Measurements from ENCODE around the gene PLEKHG4B.
"Not testable (repeated sequence)": the region's sequence is repeated elsewhere in the genome, so short reads cannot be mapped to it uniquely, and the experiment has no call there.

Gene PLEKHG4B

DNA sequence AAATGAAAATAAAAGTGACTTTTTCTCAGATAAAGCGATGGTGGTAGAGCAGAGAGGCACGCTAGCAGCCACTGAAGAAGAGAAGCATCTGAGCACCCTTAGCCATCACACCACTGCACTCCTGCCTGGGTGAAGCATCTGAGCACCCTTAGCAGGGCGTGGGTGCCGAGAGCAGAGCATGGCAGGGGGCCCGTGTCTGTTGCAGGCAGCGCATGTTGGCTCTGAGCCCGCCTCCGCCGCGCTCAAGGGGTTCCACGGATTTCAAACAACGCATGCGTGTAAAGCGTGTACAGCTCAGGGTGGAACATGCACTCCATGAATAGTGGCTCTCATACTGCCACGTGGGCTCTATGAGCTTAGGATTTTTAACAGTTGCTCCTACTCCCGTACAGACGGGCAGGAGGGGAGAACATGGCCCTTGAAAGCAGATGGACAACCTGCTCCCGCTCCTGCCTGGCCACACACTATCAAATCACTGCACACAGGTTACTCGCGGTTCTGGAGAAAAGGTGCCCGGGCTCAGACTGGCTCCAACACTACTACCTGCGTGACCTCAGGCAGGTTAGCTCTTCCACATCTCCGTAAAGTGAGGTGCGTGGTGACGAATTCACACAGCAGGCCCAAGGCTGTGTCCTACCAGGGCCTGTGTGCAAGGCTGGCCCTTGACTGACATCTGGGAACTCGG is 111.4 kb downstream of the PLEKHG4B start:
- no peak for DNase-seq (ENCODE audit: low spot score)

DNA sequence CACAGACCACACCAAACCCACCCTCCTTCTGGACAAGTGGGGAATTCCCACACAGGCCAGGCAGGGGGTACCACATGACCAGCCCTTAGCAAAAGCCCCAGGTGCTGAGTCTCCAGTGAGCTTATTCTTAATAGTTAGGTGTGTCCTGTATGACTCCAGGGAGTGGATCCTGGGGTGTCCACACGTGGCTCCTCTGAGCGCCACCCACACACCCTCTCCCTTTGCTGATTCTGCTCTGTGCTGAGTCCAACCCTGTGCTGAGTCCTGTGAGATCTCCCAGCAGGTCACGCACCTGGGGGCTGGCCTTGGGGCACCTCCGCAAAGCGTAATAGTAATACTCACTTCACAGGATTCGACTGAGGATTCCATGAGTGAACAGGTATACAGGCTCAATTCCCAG is 112.0 kb downstream of the PLEKHG4B start:
- no peak for DNase-seq (ENCODE audit: low spot score)

DNA sequence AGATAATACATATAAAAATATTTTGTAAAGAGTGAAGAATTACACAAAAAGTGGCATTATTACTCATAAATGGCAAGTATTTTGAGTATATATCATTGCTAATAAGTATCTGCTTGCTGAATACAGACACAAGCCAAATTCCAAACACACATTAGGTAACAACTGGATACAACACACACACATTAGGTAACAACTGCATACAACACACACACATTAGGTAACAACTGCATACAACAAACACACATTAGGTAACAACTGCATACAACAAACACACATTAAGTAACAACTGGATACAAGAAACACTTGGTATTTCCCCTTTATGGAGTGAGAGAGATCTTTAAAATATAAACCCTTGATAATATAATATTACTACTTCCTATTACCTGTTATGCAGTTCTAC is 112.5 kb downstream of the PLEKHG4B start:
- no peak for DNase-seq (ENCODE audit: low spot score)

DNA sequence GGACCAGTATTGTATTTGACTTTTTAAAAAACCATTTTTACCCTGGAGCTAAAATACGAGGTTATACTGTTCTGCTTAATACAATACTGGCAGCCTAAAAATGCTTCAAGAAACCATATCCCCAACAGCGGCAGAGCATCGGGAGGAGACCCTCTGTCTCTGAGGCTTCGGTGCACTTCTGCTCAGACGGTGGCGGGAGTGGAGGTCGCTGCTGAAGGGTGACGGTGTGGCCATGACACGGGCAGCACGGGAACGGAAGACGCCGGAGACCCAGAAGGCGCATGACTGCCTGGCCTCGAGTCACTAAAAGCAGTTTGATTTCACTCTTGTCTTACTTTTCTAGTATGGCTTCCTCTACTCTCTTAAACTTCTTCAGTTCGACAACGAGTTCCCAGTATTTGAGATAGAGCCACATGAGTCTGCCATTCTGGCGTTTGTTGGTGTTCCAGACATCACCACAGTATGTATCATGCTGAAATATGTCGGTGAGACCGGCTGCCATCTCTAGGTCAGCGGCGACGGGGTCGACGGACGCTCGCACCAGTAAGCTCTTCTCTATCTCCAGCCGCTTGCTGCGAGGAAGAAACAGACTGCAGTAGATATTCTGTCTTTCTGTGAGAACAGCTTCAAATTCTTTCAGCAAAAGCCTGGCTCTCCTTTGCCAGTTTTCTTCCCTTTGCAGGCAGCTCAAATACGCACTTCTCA is 113.2 kb downstream of the PLEKHG4B start:
- DNase-seq (ENCODE audit: low spot score): no peak

DNA sequence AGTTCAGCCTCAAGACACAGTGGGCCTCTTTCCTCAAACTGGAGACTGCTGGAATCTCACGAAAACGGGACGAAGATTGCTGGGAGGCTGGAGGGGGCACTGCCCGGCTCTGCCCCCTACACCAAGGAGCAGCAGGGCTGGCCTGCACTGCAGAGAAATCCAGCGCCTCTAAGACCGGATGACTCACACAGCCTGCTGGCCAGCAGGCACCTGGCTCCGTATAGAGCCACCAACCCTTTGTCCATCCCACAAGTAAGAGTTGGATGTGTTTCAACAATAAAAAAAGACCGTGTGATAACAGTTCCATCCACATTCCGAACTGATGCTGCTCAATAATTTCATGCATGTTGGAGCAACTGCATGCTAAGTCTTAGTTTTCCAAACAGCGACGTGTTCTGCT is 114.4 kb downstream of the PLEKHG4B start:
- DNase-seq (ENCODE audit: low spot score): no peak

DNA sequence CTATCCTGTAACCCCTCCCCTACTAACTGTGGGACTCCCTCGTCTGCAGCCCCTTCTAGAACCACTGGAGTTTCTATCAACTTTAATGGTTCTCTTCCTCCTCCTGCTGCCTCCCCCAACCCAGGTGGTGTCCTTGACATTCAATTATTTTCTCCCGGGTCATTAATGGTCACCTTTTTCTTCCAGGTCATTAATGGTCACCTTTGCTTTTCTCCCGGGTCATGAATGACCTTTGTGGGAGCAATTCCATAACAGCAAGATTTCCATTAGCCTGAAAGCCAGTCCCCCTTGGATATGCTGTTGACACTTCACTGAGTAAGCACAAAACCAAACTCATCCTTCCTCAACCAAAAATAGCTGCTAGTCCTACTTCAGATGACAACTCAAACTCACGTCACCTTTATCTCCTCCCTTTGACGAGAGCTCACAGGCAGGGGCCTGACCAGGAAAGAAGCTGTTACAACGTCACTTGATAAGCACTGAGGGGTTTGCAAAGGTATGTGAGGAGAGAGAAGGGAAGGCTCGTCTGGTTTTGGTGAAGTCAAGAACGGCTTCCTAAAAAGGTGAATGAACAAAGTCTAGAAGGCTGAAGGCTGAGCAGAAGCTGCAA is 115.1 kb downstream of the PLEKHG4B start:
- no peak for DNase-seq (ENCODE audit: low spot score)

DNA sequence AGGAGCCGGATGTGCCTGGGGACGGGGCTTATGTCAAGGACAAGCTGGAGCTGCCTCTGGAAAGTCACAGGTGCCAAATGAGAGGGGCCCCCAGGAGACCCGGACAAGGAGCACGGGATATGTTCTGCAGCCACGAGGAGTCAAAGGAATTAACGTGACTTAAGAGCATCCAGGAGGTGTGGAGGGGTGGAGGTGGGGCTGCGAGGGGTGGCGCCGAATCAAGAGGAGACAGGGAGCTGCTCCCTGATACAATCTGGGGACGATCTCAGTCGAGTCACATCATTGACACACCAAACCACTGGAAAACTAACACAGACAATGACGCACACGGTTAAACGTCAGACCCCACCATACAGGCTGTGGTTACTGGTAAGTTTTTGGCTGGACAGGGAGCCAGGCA is 115.6 kb downstream of the PLEKHG4B start:
- no peak for DNase-seq (ENCODE audit: low spot score)

DNA sequence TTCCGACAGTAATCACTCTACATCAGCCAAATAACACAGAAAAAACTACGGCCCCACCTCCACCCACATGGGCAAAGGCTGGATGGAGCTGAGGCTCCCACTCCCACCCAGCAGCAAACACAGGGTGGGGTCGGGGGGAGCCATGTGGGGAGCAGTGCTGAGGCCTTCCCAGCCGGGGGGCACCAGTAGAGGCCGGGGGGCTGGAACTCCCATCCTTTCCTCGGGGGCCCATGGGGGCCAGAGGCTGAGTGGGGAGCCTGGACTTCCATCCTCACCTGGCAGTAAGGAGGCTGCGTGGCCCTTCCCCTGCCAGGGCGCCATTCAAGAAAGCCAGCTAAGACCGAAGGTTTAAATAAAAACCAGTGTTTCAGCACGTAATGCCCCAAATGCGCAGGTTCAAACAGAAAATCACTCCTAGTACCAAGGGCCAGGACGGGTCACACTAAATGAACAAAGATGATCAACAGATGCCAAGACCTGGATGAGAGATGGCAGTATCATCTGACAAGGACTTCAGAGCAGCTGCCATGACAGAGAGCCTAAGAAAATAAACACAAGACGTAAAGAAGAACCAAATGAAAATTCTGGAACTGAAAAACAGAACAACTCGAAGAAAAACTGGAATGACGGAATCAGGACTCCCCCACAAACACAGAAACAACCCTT is 116.6 kb downstream of the PLEKHG4B start:
- no peak for DNase-seq (ENCODE audit: low spot score)

DNA sequence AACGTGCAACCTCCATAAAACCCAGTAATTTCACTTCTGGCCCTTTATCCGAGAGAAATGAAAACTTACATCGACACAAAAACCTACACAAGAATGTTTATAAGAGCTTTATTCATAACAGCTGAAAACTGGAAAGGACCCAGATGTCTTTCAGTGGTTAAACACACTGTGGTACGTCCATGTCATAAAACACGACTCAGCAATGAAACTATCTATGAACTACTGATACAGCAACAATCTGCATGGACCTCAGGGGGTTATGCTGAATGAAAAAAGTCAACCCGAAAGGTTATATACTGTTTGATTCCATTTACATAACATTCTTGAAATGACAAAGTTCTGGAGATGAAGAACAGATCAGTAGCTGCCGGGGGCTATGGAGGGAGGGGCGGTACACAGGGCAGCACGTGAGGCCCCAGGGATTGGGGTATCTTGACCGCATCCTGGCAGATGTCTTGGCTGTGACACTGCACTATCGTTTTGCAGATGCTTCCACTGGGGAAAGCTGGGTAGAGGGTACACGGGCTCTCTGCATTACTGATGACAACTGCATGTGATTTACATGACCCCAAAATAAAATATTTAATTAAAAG is 121.9 kb downstream of the PLEKHG4B start:
- DNase-seq (ENCODE audit: low spot score): no peak

DNA sequence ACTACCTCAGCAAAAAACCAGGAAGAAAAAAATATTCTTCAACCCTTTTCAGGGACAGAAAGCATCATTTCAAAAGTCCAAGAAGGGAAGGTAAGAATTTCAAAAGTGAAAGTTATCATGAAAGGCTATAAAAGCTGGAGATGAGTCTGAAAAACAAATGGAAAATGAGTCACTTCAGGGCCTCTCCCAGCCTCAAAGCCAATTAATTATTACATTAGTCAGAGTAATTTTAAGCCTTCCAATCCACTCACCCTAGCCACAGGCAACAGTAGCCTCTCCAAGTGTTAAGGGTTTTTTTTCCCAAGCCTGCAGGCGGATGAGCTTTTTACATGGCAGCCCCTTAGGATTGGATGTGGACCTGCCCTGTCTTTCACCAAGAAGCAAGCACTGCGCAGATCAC is 123.3 kb downstream of the PLEKHG4B start:
- not testable (repeated sequence) for DNase-seq (ENCODE audit: low spot score)

DNA sequence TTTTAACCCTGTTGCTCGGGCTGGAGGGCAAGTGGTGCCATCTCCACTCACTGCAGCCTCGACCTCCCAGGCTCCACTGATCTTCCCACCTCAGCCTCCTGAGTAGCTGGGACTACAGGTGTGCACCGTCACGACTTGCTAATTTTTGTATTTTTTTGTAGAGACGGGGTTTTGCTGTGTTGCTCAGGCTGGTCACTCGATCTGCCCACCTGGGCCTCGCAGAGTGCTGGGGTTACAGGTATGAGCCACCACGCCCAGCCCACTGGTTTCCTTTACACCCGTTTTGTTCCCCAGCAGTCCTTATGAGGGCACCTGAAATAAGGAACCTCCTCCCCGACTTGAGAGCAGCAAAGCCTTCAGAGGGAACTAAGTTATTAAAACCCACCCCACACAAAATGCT is 124.1 kb downstream of the PLEKHG4B start:
- DNase-seq (ENCODE audit: low spot score): not testable (repeated sequence)

DNA sequence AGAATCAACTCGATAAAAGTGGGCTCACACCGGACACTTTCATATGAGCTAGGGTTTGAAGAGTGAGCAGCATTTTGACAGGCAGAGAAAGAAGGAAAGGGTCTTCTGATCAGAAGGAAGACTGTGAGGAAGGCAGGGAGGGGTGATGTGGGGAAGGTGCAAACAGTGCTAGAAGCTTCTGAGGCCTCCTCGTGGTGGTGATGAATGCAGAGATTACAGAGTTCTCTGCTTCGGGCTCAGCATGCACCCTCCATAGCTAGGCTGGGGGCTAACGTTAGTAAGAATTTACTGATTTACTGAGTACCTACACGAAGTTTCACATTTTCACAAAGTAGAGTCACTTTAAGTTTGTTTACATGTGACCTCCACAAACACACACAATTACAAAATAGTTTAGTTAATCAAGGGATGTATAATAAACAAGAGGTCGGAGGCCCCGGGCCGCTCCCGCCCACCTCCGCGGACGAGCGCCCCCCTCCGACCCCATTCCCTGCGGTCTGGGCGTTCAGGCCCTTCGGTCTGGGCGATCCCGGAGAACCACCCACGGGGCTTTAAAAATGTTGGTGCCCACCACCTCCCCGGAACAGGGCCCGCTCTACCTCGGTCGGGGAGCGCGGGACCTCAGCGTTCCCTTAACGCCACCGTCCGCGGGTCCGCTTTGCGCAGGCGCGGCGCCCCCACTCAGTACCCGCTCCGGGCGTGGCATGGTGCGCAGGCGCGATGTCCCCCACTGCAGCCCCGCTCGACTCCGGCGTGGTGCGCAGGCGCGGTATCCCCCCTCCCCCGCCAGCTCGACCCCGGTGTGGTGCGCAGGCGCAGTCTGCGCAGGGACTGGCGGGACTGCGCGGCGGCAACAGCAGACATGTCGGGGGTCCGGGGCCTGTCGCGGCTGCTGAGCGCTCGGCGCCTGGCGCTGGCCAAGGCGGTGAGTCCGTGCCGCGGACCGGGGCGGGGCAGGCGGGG is 125.8 kb downstream of the PLEKHG4B start, which contains the start of the genes CCDC127 and SDHA:
CCDC127 (minus strand) TSS at position 660 of the 963 bp plus-strand sequence. CDS start 1,304 bp downstream, outside the sequence.
SDHA (plus strand) TSS at position 827 of the 963 bp plus-strand sequence; CDS start at position 863, 36 bp downstream.
- peak; percentile 92 for DNase-seq (ENCODE audit: low spot score)

DNA sequence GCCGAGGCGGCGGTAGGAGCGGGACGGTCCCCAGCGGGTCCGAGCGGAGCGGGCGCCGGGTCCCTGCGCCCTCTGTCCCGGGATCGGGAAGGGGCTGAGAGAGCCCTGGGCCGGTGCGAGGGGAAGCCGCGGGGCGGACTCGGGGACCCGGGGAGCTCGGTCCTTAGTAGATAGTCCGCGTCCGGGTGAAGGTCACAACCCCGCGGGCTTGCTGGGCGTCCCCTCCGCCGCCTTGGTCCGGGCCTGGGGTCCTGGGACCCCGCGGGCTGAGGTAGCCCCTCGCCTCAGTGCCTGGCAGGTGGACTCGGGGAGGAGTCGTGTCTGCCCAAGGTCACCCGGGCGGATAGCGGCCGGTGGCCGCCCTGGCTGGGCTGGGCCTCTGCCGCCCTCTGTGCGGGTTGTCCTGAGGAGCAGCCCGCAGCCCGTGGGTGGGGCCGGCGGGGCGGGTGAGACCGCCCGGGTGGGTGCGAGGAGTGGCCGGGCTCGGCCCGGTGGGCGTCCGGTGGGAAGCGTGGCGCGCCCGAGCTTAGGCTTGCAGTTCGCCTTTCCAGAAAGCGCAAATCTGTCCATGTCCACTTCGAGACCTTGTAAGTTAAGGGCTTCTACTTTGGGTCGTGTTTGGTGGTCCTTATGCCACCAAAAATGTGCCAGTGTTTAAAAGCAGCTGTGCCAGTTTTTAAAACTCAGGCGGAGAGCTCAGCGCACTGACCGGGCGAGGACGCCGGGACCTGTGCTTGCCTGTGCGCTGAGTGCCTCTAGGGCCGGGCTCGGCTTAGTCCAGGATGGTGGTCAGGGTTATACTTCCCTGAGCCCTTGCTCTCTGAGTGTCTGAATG is 126.7 kb downstream of the PLEKHG4B start:
- peak; percentile 64 for DNase-seq (ENCODE audit: low spot score)

DNA sequence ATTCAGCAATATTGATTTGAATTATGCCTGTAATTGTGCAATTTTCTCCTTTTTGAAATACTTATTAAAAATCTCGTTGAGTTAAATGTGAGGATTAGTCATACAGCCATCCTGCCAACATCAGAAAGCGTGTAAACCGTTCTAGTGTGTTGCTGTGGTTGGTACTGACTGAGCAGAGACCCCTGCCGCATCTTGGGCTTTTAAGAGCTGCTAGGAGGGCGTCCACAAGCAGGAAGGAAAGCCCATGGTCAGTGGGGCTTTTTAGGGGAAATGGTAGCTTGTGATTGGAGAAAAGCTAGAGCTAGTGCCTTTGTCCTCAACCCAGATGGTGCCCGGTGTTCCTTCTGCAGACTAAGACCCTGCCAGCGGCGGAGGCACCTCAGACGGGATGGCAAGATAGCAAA is 127.5 kb downstream of the PLEKHG4B start:
- DNase-seq (ENCODE audit: low spot score): peak; percentile 54

DNA sequence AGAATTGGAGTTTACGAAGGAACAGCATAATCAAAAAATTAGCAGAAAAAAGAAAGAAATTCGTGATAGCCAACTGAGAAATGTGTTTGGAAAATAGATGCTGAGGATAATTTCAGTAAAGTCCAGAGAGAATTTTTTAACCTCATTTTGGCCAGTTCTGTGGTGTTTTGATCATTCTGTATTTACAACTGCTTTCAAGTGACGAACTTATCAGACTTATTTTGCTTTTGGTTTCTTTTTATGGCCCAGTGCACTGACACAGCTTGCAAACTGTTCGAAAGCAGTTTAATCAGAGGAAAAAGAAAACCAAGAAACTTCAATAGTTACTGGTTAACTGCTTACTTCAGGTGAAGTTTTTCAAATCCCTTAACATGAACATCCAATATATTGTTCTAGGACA is 128.0 kb downstream of the PLEKHG4B start:
- peak; percentile 66 for DNase-seq (ENCODE audit: low spot score)

DNA sequence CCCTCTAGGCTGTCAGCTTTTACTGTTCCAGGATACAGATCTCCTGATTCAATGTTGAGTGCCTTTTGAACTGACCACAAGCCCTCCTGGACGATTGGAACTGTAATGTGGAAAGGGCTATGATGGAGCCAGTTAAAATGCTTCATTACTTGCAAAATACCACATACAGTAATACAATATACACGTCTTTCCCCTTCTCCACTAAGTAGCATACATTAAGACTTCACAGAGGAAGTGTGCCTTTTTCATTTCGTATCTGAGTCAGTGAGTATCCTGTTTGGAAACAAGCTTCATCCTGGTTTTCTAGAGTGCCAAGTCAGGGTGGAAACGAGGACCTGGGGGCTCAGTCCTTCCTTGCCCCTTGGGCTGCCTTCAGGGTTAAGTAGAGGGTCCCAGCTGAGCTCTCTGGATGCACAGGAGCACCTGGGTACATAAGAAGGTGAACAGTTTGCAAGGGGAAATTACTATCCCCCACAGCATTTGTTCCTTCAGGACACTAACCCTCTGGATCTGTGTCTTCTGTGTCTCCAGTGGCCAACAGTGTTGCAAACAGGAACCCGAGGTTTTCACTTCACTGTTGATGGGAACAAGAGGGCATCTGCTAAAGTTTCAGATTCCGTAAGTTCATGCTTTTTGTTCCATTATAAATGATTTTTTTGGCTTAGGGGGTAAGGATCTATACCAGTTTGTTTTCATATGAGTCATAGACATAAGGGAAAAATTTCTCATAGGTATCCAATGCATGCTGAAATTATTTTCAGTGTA is 131.2 kb downstream of the PLEKHG4B start:
- DNase-seq (ENCODE audit: low spot score): not testable (repeated sequence)

DNA sequence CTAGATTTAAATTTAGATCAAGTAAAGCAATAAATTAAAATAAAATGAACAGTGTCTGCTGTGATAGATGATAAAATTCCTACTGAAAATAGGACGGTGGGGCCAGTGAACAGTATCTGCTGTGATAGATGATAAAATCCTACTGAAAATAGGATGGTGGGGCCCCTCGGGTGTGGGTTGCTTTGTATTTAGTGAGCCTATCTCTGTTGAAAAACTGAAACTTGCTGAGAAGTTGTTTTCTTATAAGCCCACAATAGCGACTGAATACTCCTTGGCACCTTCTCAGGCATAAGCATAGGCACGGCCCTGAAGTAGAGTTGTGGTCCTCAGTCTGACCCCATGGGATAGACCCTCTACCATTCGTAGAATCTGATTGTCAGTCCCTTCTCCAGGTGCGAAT is 131.8 kb downstream of the PLEKHG4B start:
- no peak for DNase-seq (ENCODE audit: low spot score)

DNA sequence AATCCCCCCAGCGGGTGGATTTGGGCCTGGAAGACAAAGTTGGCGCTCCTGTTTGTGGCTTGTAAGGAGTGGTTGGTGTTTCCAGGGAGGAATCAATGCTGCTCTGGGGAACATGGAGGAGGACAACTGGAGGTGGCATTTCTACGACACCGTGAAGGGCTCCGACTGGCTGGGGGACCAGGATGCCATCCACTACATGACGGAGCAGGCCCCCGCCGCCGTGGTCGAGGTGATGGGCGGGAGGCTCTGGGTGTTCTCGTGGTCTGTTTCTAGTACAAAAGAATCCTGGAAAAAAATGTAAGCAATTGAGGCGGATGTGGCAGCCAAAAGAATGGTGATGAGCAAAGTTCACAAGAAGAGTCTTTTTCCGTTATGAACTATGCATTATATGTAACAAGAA is 133.4 kb downstream of the PLEKHG4B start:
- DNase-seq (ENCODE audit: low spot score): no peak

DNA sequence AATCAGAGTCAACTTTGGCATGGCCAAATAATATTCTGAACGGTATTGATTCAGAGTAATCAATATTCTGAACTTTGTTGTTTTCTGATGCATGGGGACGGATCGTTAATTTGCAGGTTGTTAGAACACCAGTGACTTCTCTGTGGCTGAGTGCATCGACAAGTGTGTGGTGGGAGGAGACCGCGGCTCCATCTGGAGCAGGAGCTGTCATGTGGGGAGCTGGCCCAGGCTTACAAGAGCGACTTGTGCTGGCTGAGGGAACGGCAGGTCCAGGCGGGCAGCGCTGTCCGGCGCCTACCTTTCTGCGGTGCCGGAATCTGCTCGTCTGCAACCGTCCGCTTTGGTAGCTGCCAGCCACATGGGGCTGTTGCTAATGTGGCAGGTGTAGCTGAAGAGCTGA is 135.4 kb downstream of the PLEKHG4B start:
- DNase-seq (ENCODE audit: low spot score): not testable (repeated sequence)

Data from hematopoietic multipotent progenitor cell treated with erythropoietin and hydrocortisone succinate and interleukin-3 and kit ligand, for 17 days (in vitro differentiated cells).